HG03139 (cell line): Measurements from ENCODE around the gene OTOF.

Experiments used
- ATAC-seq: cut with Tn5 transposase; IDR thresholded peaks from one replicate; pipeline ENCODE4 v1.9.1; 2021; ENCODE audit not compliant: unreplicated experiment

The OTOF gene

DNA sequence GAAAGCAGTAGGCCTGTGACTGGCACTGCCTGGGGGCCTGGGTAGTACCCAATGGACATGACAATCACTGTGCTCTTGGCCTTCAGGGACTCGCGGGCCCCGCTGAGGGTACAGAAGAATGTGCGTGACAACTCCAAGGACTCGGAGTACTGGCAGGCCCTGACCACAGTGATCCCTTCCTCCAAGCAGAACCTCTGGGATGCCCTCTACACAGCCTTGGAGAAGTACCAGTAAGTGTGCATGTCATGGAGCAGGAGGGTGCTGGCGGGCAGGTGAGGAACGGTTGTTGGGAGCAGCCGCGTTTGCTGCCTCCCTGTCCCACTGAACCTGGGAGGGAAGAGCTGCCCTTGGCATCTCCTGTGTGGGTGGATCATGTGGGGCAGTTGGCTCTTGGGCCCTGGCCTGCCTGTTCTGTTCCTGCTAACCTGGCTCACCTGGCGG, 23.3 kb downstream of the OTOF start:
- no peak for ATAC-seq

DNA sequence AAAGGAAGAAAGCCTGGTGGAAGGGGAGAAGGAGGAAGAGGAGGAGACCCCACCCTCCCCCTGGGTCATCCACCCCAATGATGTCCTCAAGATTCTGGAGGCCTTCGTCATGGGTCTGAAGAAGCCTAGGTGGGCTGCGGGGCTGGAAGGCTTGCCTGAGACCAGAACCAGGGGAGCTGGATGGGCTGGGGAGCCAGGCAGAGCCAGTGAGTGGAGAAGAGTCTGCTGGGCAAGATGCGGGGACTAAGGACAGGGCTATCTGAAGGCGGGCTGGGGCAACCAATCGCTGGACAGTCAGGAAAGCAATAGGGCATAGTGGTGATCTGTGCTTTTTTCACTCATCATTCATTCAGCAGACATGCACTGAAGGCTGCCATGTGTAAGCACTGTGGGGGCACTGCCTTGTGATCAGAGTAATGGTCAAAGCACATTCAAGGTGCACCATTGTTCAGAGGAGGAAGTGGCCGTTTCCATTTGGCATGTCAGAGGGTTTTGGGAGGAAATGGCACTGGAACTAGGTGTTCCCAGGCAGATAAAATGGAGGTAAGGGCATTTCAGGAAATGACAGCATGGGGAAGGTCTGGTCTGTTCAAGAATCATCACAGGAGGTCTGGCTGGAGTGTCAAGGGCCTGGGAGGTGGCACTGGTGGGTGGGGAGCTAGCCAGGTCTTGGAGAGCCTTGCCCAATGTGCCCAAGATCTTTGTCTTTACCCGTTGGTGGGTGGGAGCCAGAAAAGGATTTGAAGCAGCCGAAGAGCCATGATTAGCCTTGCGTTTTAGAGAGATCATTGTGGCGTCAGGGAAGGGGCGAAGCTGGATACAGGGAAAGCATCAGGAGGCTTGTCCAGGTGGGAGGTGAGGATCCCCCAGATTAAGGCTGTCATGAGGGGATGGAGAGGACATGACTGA, 24.2 kb downstream of the OTOF start:
- no peak for ATAC-seq

DNA sequence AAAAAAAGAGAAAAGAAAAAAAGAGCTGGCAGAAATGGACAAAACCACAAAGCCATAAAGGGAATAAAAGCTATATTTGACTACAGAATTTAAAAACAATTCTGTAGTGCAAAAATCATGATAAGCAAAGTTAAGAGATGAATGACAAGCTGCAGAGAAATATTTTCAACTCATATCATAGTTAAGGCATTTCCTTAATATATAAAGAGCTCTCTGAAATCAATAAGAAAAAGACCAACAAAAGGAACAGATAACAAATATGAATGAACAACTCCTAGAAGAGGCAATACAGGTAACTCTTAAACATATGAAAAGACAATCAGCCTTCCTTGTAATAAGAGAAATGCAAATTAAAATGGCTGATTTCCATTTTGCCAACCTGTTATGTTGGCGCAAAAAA, 26.2 kb downstream of the OTOF start:
- ATAC-seq, result no peak

DNA sequence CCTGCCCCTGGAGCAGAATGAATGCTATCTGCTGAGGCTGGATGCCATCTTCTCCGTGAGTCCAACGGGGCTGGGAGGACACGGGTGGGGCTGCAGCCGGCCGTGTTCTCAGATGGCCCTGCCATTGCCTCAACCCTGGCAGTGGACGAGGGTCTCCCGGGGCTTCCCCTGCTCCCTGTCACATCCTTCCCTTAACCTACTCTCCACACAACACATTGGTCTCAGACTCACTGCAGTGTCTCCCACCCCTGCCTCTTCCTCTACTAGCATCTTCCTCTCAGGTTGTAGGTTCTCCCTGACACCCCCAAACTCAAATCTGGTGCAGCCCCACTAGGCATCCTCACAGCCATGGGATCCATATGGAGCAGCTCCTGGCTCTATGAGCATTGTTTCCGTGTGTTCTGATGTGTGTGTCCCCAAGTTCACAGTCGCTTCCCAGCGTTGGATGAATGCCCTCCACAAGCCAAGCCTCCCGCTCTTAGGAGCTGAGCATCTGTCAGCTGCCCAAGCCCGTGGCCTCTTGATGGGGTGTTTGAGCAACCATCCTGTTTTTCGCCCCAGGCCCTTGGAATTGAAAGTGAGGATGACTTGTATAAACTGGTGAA, 27.8 kb downstream of the OTOF start:
- no peak for ATAC-seq

DNA sequence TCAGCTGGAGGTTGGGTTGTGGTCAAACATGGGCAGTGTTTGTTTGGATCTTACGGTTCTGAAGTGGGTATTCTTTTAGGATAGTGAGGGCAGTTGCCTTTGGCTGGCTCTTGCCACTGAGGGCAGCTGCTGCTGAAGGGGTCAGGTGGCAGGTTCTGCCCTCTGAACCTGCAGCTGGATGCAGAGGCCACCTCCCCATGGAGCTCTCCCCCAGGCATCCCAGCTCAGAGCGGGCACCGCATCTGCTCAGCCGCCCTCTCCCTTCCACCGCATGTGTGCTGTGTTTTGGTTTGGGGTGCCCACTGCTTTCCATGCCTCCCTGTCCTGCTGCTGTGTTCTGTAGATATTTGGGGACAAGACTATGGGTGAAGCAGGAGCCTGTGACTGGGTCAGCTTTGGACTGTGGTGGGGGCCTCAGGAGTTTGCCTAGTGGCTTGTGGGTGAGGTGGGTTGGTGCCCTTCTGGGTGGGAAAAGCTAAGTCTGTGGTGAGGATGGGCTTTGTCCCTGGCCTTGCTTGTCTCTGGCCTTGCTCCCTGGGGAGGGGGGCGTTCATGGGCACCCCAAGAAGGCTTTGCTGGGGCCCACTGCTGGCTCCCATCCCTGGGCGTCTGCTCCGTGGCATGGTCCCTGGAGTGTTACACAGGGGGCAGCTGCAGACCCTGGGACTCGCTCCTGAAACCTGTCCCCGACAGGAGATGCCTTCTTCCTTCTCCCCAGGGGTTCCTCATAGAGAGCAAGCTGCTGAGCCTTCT, 28.5 kb downstream of the OTOF start:
- no peak for ATAC-seq

DNA sequence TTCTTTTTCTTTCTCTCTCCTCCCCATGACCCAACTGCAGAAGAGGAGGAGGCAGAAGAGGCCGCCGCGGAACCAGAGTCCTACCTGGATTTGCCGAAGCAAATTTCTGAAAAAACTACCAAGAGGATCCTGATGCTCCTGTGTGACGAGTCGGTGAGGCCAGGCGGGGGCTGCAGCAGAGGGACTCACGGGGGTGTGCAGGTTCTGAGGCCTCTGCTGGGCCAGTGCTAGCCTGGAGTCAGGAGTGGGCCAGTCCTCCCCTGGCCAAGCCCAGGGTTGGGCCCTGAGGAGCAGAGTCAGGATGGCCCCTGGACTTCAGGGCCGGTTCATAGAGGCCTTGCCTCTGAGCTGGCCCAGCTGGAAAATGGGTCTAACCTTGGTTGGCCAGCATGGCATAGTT, 29.3 kb downstream of the OTOF start:
- ATAC-seq, result no peak

DNA sequence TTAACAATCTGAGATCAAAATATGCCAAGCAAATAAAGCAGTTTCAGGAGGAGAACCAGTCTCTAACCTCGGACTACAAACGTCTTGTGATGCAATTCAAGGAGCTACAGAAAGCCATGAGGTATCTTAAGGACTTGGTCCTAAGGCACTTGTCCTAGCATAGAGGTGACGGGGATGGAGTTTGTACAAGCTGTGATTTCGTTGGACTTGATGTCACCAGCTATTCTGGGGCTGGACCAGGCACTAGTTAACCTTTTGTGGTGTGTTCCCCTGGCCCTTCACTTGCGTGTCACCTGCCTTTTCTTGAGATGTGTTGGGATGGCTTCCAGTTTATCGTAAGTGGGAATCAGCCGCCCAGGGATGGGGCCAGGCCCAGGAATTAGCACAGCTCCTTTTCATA, 33.7 kb downstream of the OTOF start:
- ATAC-seq, result no peak

DNA sequence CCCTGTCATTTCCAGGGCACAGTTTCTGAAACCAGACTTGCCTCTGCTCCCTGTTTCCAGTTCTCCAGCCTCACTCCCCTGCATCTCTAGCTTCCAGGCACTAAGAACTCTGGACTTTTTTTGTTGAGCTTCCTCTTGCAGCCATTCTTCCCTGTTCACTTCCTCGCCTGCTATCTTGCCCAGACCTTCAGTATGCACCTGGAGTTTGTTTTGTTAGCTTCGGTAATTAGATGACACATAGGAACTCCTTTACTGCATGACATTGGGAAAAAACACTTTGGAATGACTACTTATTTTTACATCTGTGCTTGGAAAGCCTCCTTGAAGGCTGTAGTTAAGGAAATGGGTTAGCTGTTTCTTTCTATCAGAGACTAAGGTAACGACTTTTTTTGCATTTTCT, 35.2 kb downstream of the OTOF start:
- ATAC-seq, result no peak

DNA sequence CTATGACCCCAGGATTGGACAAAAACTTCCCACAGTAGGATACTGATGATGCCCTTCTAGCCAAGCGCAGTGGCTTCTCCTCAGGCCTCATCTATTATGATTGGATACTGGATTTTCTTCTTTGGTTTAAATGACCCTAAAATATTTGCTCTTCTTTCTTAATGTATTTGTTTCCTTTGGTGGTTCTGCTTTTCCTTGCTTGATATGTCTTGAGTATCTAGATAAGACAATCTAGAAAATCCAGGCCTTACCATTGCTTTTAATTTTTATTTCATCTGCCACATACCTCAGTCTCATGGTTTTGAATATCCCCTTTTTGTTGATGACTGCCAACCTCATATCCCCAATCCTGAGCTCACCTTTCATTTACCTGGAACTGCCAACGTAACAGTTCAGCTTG, 35.6 kb downstream of the OTOF start:
- no peak for ATAC-seq

DNA sequence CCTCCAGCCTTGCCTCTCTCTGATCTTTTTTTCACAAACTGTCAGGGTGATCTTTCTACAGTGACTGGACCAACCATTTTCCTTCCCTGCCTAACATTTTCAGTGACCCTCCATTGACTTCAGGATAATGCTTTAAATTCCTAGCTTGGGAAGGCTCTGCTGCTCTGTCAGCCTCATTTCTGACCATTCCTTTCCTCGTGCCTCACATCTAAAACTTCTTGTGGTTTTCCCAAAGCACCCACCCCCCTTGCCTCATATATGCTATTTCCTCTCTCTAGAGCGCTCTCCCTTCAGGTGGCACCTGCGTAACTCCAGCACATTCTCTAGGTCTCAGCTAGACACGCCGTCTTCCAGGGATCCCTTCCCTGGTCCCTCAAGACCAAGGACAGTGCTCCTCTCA, 39.0 kb downstream of the OTOF start:
- ATAC-seq, result no peak

DNA sequence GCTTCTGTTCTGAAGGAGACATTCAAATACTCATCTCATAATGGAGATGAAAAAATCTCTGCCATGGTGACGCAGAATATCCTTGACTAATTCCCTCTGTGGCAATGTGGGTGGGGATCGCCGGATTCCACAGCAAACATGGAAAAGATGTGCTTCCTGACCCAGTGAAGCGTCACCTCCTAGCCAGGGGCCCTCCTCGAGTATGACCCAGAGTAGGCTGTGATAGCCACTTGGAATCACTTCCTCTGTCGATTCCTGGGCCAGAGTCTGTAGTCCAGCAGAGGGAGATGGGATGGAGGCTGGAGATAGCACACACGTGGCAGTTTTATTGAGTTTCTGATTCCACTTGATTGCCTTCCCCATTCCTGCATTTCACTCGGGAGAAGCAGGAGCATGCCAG, 39.4 kb downstream of the OTOF start:
- no peak for ATAC-seq

DNA sequence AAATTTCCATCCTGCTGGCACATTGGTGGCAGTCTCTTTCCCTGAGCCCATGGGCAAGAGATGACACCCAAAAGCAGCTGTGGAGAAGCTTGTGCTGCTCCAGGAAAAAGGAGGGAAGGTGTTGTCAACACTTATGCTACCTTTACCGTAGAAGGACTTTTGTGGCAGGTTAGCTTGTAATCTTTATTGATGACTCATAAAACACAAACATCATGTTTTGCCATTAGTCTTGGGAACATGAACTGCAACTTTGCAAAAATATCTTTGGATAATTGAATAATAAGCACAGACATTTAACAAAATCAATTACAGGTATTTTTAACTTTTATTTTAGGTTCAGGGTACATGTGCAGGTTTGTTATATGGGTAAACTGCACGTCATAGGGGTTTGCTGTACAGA, 42.8 kb downstream of the OTOF start:
- no peak for ATAC-seq

DNA sequence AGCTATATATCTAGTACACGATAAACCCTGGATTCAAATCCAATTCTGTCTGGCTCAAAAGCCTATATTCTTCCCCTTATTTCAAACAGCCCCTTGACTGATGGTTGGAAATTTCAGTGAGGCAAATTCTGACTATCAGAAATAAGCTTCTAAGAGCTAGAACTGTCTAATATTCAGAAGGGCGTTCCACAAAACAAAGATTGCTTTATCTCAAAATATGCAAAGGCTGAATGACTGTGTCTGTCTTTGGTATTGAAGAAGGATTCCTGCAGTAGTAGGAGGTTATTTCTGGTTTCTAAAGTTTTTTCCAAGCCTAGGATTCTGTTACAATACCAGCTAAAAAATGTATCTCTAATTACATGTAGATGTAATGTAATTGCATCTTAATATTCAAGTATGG, 45.1 kb downstream of the OTOF start:
- no peak for ATAC-seq

DNA sequence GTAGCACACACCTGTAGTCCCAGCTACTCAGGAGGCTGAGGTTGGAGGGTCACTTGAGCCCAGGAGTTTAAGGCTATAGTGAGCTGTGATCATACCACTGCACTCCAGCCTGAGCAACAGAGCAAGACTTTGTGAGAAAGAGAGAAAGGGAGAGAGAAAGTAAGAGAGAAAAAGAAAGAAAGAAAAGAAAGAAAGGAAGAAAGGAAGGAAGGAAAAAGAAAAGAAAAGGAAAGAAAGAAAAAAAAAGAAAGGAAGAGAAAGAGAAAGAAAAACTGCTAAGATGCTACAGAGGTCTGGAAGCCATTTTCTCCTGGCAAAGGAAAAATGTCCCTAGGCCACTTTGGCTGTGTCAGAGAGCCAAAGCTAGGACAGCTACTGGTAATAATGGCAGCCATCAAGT, 45.6 kb downstream of the OTOF start:
- no peak for ATAC-seq

DNA sequence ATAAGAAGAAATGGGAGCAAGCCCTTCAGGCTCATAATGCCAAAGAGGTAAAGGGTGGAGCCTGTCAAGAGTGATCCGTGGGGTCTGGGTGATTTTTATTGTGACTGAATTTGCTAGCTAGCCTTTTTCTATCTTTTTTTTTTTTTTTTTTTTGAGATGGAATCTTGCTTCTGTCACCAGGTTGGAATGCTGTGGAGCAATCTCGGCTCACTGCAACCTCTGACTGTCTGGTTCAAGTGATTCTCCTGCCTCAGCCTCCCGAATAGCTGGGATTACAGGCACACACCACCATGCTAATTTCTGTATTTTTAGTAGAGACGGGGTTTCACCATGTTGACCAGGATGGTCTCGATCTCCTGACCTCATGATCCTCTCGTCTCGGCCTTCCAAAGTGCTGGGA, 47.1 kb downstream of the OTOF start:
- ATAC-seq, result no peak

DNA sequence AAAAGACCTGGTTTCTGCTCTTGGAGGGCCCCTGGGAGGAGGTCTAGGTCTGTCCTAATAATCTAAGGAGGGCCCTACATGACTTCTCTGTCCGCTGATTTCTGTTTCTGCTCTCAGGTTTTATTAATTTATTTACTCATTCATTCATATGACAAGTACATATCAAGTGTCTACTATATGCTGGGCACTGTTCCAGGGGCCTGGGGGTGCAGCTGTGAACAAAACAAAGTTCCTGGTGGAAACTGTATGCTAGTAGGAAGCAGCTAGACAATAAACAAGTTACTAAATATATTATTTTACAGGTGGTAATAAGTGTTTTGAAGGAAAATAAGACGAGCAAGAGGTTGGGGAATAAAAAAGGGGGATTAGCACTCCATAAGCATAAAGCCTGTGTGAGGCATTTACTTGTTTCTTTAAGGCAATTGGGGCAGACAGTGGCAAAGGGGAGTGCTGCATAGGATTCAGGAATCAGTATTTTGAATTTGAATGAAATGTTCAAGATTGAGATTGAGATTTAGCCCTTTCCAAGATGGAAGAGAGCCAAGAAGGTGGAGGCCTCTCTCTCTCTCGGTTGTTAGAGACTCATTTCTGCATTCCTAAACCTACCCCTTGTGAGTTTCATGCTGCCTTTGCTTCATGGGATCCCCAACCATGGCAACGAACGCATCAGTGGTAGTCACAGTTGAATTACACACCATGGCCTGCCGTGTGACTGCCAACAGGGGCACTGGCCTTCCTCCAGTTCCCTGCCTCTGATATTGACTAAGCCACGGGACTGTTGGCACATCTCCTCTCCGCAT, 47.9 kb downstream of the OTOF start:
- no peak for ATAC-seq

DNA sequence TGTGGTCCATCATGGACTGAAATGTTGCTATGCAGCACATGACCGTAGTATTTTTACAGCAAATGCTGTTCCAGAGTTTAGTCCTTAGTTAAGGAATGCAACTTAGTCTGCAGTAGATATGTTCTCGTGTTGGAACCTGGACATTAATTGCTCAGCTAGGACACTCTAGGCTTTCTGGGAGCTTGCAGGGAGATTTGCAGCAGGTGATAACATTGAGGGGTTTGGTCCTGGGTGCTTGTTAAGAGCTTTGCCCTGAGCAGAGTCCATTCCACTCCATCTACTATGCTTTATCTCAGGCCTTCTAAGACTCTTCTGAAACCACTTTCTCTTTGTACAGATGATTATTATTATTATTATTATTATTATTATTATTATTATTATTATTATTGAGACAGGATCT, 49.1 kb downstream of the OTOF start:
- no peak for ATAC-seq

DNA sequence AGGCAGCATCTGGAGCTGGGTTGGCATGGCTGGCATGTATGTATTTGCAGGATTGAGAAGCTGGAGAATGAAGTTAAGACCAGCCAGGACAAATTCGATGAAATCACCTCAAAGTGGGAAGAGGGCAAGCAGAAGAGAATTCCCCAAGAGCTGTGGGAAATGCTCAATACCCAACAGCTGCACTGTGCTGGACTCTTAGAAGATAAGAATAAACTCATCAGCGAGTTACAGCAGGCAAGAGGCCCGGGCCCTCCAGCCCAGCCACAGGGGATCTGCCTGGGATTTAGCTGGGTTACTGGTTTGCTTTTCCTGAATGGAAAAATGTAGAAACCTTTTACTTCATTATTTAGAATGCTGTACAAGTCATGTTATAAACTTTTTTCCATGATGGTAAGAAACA, 53.7 kb downstream of the OTOF start:
- no peak for ATAC-seq

DNA sequence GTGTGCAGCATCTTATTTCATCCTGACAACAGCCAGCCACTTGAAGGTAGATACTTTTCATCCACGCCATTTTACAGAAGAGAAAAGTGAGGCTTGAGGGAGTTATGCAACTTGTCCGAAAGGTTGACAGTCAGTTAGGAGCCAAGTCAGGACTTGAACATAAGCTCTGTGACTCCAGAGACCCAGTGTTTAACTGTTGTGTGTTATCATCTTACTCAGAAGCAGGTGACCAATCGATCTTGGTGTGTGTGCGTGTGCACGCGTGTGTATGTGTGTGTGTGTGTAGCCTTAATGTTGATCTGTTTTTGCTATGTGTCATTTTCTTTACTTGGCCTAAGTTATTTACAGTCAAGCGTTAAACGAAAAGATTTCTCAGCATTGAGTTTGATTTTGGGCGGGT, 54.2 kb downstream of the OTOF start:
- ATAC-seq, result no peak

DNA sequence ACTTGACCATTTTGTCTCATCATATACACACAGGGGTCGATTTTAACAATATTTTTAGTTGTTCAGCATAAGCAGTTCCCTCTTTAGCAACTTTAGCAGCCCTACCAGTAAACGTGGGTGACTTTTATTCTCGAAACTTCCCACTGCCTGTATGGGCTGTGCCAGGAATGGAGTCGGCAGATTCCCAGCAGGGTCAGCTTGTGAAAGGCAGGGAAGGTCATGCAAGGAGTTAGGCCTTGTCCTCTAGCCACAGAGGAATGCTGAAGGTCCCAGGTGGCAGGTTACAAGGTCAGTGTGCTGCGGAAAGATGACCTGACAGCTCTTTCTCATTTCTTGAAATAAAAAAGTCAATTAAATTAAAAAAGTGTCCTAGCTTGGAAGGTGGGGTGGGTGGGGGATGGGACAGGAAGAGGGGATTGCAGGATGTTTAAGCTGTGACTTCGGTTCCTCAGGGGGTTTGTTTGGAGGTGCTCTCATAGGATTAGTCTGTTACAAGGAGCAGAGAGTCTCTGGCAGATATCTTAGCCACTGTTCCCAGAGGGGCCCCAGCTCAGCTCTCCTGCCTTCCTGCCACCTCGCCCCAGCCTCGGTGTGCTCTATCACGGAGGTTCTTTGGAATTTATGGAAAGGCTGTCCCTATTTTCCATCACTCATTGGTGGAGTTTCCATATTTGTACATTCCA, 54.8 kb downstream of the OTOF start:
- no peak for ATAC-seq

DNA sequence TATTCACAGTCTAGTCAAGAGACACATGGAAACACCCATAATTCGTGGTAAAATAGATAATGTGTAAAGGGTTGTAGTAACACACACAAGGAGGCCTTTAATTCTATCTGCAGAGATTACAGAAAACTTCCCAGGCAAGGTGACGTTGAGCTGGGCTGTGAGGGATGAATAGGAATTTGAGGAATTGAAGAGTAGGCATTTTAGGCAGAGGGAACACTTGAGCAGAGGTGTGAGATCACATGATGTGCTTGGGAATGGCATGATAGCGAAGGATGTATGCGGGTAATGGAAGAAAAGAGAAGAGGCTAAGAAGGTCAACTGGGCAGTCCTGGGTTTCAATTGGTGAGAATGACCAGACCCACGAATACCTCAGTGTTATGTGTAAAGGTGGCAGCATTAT, 56.0 kb downstream of the OTOF start:
- no peak for ATAC-seq
